Aorta (tissue), 5 donors: ENCODE measurements around the gene MACROD2. TPM values are rescaled to one million over a fixed set of nuclear protein-coding genes. Genes with fewer than 3 reads are reported as not detected.
"Not testable (repeated sequence)": the region's sequence is repeated elsewhere in the genome, so short reads cannot be mapped to it uniquely, and the experiment has no call there.

Source experiments
- ATAC-seq: fragments of 200-7000 bp; cut with Tn5 transposase; one replicate; pipeline ENCODE4 v1.9.1; 2022; ENCODE audit warnings: moderate library complexity; ENCODE audit not compliant: low FRiP score
- DNase-seq, 2 donors: peaks; one replicate each; pipeline ENCODE4 v3.0.0-alpha.2; 2020
- H3K27ac ChIP-seq, 2 donors: one replicate each; pipeline ENCODE4 v1.5.1; 2013; ENCODE audit warnings: low read length in 2 of 2, mild to moderate bottlenecking in 2 of 2, moderate library complexity in 2 of 2, control low read depth in 1 of 2, inconsistent platforms in 1 of 2, low read depth in 1 of 2
- H3K27me3 ChIP-seq, 2 donors: one replicate each; pipeline ENCODE4 v1.6.1; 2013; ENCODE audit warnings: control low read depth in 1 of 2, low read length in 1 of 2, mild to moderate bottlenecking in 1 of 2, moderate library complexity in 1 of 2; ENCODE audit not compliant: insufficient read depth in 2 of 2, control insufficient read depth in 1 of 2
- H3K36me3 ChIP-seq, 2 donors: one replicate each; pipeline ENCODE4 v1.6.1; 2013; ENCODE audit warnings: control low read depth in 1 of 2, low read length in 1 of 2, mild to moderate bottlenecking in 1 of 2; ENCODE audit not compliant: insufficient read depth in 2 of 2, control insufficient read depth in 1 of 2
- H3K4me1 ChIP-seq, 2 donors: one replicate each; pipeline ENCODE4 v1.6.1; 2013; ENCODE audit warnings: low read length in 2 of 2, control low read depth in 1 of 2, mild to moderate bottlenecking in 1 of 2, moderate library complexity in 1 of 2; ENCODE audit not compliant: insufficient read depth in 2 of 2, control insufficient read depth in 1 of 2
- H3K4me3 ChIP-seq, 2 donors: one replicate each; pipeline ENCODE4 v1.5.1; 2013; ENCODE audit warnings: low read length in 2 of 2, control low read depth in 1 of 2, mild to moderate bottlenecking in 1 of 2
- H3K9me3 ChIP-seq: one replicate; pipeline ENCODE4 v1.6.1; 2013; ENCODE audit warnings: mild to moderate bottlenecking, low read length; ENCODE audit not compliant: control insufficient read depth
- WGBS, 2 donors: extraction: QIAGEN DNeasy Blood & Tissue Kit; methylation state at CpG; one replicate each; pipeline ENCODE4 v1.1.7; 2013; 5-methylcytosine and 5-hydroxymethylcytosine counted together
- intact Hi-C, 2 donors: fragments of 100-400 bp; cut with DNase I; formaldehyde crosslinking; loops; one replicate each; pipeline versions ENCODE4 v1.14.2 to v1.15.0; 2022
- long read RNA-seq, 2 donors: library from polyadenylated mRNA; unstranded; transcript quantifications; one replicate each; pipeline ENCODE4 v2.0.0, GENCODE V29; 2020 to 2021
- polyA plus RNA-seq, 2 donors: library from polyadenylated mRNA; stranded (reverse); fragments of 200-250 nt; gene quantifications; one replicate each; pipeline ENCODE4 v1.2.3, GENCODE V29; 2013
- total RNA-seq, 2 donors: library from RNA; stranded (reverse); fragmentation: NEBNext Ultra II Directional; extraction: Animal tissue kit (Norgen Biotek cat#: 25700); gene quantifications; one replicate each; pipeline ENCODE4 v1.2.1, GENCODE V29; 2021
- donor health status: healthy with polysubstance abuse.
- donor health status: Bipolar disorder and iron deficiency.
- donor health status: DM: no; HTN: no; CAD: no.
- donor health status: DM: no; HTN: no; CAD: no.
- donor health status: DM: yes; HTN: yes; CAD: no.

Gene MACROD2
- total RNA-seq = 10 to 100 TPM in 1 of 2 donors, 1 to 10 TPM in 1; 6.2 to 11.2 TPM
- 1 to 10 TPM in 1 of 2 donors, under 1 TPM in 1; 0.90 to 3.4 TPM for polyA plus RNA-seq
- long read RNA-seq, donor 1, partial matches to known transcripts = 0 of 24 reads
- long read RNA-seq, donor 1, other reads (novel, unspliced or antisense) = 23 of 24 reads
- long read RNA-seq, donor 2, partial matches to known transcripts = 0 of 15 reads
- long read RNA-seq, donor 2, other reads (novel, unspliced or antisense) = 13 of 15 reads

GRCh38 chr20:13995086-13995665 is at the start of gene MACROD2:
TSS of gene MACROD2 (plus strand) at chr20:13995516.
- H3K4me3 ChIP-seq = peak within 1 kb of the TSS; percentile 70 to 83
- intact Hi-C loops = loop anchor here in 1 of 2 donors (10.0 kb wide), 1 partner anchor 60 kb away; no protein-coding TSS in a partner anchor
- H3K27me3 ChIP-seq = no peaks in the 10 kb centered on the region
- peak; percentile 92 to 99 for DNase-seq
- no peaks in the 10 kb centered on the region for H3K9me3 ChIP-seq
- no peaks in the 10 kb centered on the region for H3K4me1 ChIP-seq
- WGBS, 2 donors = 2% methylated on average over 41 to 61 of the region's 61 CpGs
- H3K36me3 ChIP-seq = no peaks in the 10 kb centered on the region
- ATAC-seq = peak; percentile 98
- no peak within 1 kb of the TSS for H3K27ac ChIP-seq

GRCh38 chr20:13947719-13948118 is 47.6 kb upstream of the MACROD2 start:
- DNase-seq = no peak
- no peak overlapping the region for H3K27ac ChIP-seq
- no peaks in the 10 kb centered on the region for H3K9me3 ChIP-seq
- intact Hi-C loops = loop anchor here in 1 of 2 donors (10.0 kb wide), 1 partner anchor 123 kb away; no protein-coding TSS in a partner anchor
- WGBS, 2 donors = 79 to 80% methylated on average over 3 of the region's 3 CpGs
- no peaks in the 10 kb centered on the region for H3K27me3 ChIP-seq
- no peak overlapping the region for H3K4me3 ChIP-seq
- no peaks in the 10 kb centered on the region for H3K4me1 ChIP-seq
- no peaks in the 10 kb centered on the region for H3K36me3 ChIP-seq
- ATAC-seq = no peak

GRCh38 chr20:13953227-13953626 is 42.1 kb upstream of the MACROD2 start:
- Histone ChIP-seq H3K9me3 (no peaks in the 10 kb centered on the region), H3K36me3 (no peaks in the 10 kb centered on the region), H3K27me3 (no peaks in the 10 kb centered on the region), H3K4me3 (no peak overlapping the region), H3K4me1 (no peaks in the 10 kb centered on the region), H3K27ac (no peak overlapping the region)
- no peak for ATAC-seq
- DNase-seq = no peak
- intact Hi-C loops = loop anchor here in 1 of 2 donors (10.0 kb wide), 1 partner anchor 128 kb away; no protein-coding TSS in a partner anchor
- 59 to 63% methylated on average over 6 of the region's 6 CpGs for WGBS, 2 donors

GRCh38 chr20:13960119-13960518 is 35.2 kb upstream of the MACROD2 start:
- H3K9me3 ChIP-seq = no peaks in the 10 kb centered on the region
- H3K36me3 ChIP-seq = no peaks in the 10 kb centered on the region
- no peak overlapping the region for H3K27ac ChIP-seq
- WGBS, 2 donors = 49 to 63% methylated on average over 2 of the region's 2 CpGs
- intact Hi-C loops = no loop called here
- ATAC-seq (no peak), DNase-seq (no peak)
- H3K27me3 ChIP-seq = no peaks in the 10 kb centered on the region
- H3K4me3 ChIP-seq = no peak overlapping the region
- H3K4me1 ChIP-seq = no peaks in the 10 kb centered on the region

GRCh38 chr20:13960525-13960924 is 34.8 kb upstream of the MACROD2 start:
- H3K27me3 ChIP-seq = no peaks in the 10 kb centered on the region
- WGBS, 2 donors = 51 to 52% methylated on average over 3 of the region's 3 CpGs
- ATAC-seq (no peak), DNase-seq (no peak)
- intact Hi-C loops = no loop called here
- H3K27ac ChIP-seq = no peak overlapping the region
- no peak overlapping the region for H3K4me3 ChIP-seq
- no peaks in the 10 kb centered on the region for H3K4me1 ChIP-seq
- no peaks in the 10 kb centered on the region for H3K9me3 ChIP-seq
- no peaks in the 10 kb centered on the region for H3K36me3 ChIP-seq

GRCh38 chr20:13984211-13984610 is 11.1 kb upstream of the MACROD2 start:
- ATAC-seq (no peak), DNase-seq (no peak)
- Histone ChIP-seq H3K4me1 (no peaks in the 10 kb centered on the region), H3K27ac (no peak overlapping the region), H3K4me3 (no peak overlapping the region), H3K27me3 (no peaks in the 10 kb centered on the region), H3K36me3 (no peaks in the 10 kb centered on the region), H3K9me3 (no peaks in the 10 kb centered on the region)
- intact Hi-C loops = no loop called here
- WGBS, 2 donors = 68 to 76% methylated on average over 4 of the region's 4 CpGs

DNA sequence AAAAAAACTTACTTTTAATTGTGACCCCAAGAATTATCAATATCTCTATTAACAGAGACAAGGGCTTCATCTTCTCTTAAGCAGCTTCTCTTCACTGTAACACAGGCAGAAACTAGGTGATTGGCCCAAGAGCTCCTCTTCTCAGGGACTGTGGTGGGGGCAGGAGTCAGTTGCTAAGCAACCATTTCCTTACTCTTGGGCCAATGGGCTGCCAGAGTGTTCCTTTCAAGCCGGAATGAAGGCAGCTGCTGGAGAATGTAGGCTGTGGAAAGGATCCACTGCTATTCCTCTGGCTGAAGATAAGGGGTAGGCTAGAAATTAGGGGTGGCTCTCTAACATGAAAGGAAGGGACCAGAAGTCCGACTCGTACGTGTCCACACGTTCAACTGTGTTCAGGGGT is 4.9 kb upstream of the MACROD2 start, which contains the start of gene SEL1L2:
Gene SEL1L2 (minus strand): TSS at position 150 of the 400 bp plus-strand sequence. CDS start 80 bp downstream, at position 70.
- H3K4me1 ChIP-seq = no peaks in the 10 kb centered on the region
- H3K27me3 ChIP-seq = no peaks in the 10 kb centered on the region
- no peaks in the 10 kb centered on the region for H3K36me3 ChIP-seq
- 33 to 38% methylated on average over 5 of the region's 5 CpGs for WGBS, 2 donors
- H3K9me3 ChIP-seq = no peaks in the 10 kb centered on the region
- no peak for DNase-seq
- H3K27ac ChIP-seq = no peak within 1 kb of the TSS
- no peak within 1 kb of the TSS for H3K4me3 ChIP-seq
- intact Hi-C loops = loop anchor here in 1 of 2 donors (10.0 kb wide), 1 partner anchor 64 kb away; no protein-coding TSS in a partner anchor
- no peak for ATAC-seq

- no peak overlapping the region for H3K27ac ChIP-seq
- DNase-seq = no peak
- no peaks in the 10 kb centered on the region for H3K36me3 ChIP-seq
- H3K27me3 ChIP-seq = no peaks in the 10 kb centered on the region
- 78 to 84% methylated on average over 1 of the region's 1 CpG for WGBS, 2 donors
- H3K4me3 ChIP-seq = no peak overlapping the region
- no peak for ATAC-seq
- intact Hi-C loops = loop anchor here in 1 of 2 donors (10.0 kb wide), 1 partner anchor 63 kb away; no protein-coding TSS in a partner anchor
- H3K4me1 ChIP-seq = no peaks in the 10 kb centered on the region
- no peaks in the 10 kb centered on the region for H3K9me3 ChIP-seq
Measured at GRCh38 chr20:13991311-13991710, 4.0 kb upstream of the MACROD2 start.

DNA sequence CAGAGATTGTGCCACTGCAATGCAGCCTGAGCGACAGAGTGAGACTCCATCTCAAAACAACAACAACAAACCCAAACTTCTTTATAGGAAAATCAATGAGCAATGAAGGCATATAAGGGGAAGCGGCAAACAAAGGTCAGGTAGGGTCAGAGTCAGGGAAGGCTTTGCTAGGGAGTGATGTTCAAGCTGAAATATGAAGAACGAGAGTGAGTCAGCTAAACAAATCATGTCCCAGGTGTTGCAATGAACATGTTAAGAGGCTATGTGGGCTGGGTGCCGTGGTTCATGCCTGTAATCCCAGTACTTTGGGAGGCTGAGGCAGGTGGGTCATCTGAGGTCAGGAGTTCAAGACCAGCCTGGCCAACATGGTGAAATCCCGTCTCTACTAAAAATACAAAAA is 3.4 kb upstream of the MACROD2 start:
- not testable (repeated sequence) for DNase-seq, H3K9me3 ChIP-seq, H3K36me3 ChIP-seq, H3K27me3 ChIP-seq, H3K4me3 ChIP-seq, H3K27ac ChIP-seq, H3K4me1 ChIP-seq, ATAC-seq
- intact Hi-C loops = loop anchor here in 1 of 2 donors (10.0 kb wide), 1 partner anchor 63 kb away; no protein-coding TSS in a partner anchor
- WGBS, 2 donors = 96 to 99% methylated on average over 5 of the region's 5 CpGs
